Stimulated activated CD4-positive, alpha-beta T cell treated with anti-CD3 and anti-CD28 coated beads, Interleukin-4, amount 100 ng/mL, for 48 hours (primary cell): Measurements from ENCODE around the gene GJA5.

ENCODE experiments used
- DNase-seq, 2 donors: peaks; one replicate each; pipeline ENCODE4 v3.0.0-alpha.2; 2020; ENCODE audit warnings: low read depth in 2 of 2

The GJA5 gene

GRCh38 chr1:147760481-147761260 lies at the start of gene GJA5:
Gene GJA5 (minus strand): TSS chr1:147760602. CDS start chr1:147759238, 1,364 bp downstream.
- no peak for DNase-seq

- DNase-seq: no peak
Observed at GRCh38 chr1:147809236-147809635, 48.8 kb upstream of the GJA5 start.

- no peak for DNase-seq
Observed at GRCh38 chr1:147808025-147808424, 47.6 kb upstream of the GJA5 start.

GRCh38 chr1:147807405-147807804 lies 47.0 kb upstream of the GJA5 start:
- no peak for DNase-seq

GRCh38 chr1:147804942-147805723 lies 44.7 kb upstream of the GJA5 start:
- DNase-seq: no peak

GRCh38 chr1:147800804-147801203 lies 40.4 kb upstream of the GJA5 start:
- DNase-seq: no peak

- no peak for DNase-seq
Observed at GRCh38 chr1:147798731-147799130, 38.3 kb upstream of the GJA5 start.

- DNase-seq: no peak
Observed at GRCh38 chr1:147794570-147794969, 34.2 kb upstream of the GJA5 start.

- no peak for DNase-seq
Observed at GRCh38 chr1:147791876-147792275, 31.5 kb upstream of the GJA5 start.

- no peak for DNase-seq
Observed at GRCh38 chr1:147787765-147788164, 27.4 kb upstream of the GJA5 start.

- no peak for DNase-seq
Observed at GRCh38 chr1:147786536-147786935, 26.1 kb upstream of the GJA5 start.

- DNase-seq: no peak
Observed at GRCh38 chr1:147785794-147786506, 25.5 kb upstream of the GJA5 start.

GRCh38 chr1:147784941-147785340 lies 24.5 kb upstream of the GJA5 start:
- no peak for DNase-seq

- DNase-seq: no peak
Observed at GRCh38 chr1:147781056-147781471, 20.7 kb upstream of the GJA5 start.

GRCh38 chr1:147777694-147778093 lies 17.3 kb upstream of the GJA5 start:
- no peak for DNase-seq

- no peak for DNase-seq
Observed at GRCh38 chr1:147773215-147773715, 12.9 kb upstream of the GJA5 start.

- no peak for DNase-seq
Observed at GRCh38 chr1:147772570-147772969, 12.2 kb upstream of the GJA5 start.

GRCh38 chr1:147771226-147772125 lies 11.1 kb upstream of the GJA5 start:
- no peak for DNase-seq

GRCh38 chr1:147769106-147769505 lies 8.7 kb upstream of the GJA5 start:
- DNase-seq: no peak

GRCh38 chr1:147768582-147768981 lies 8.2 kb upstream of the GJA5 start:
- no peak for DNase-seq

GRCh38 chr1:147768101-147768500 lies 7.7 kb upstream of the GJA5 start:
- no peak for DNase-seq
